Heart right ventricle (tissue), 16 donors: ENCODE results near the gene FBL. TPM values are rescaled to one million over a fixed set of nuclear protein-coding genes. Genes with fewer than 3 reads are reported as not detected.
"Not testable (repeated sequence)": the region's sequence is repeated elsewhere in the genome, so short reads cannot be mapped to it uniquely, and the experiment has no call there.

Experiments used
- ATAC-seq, 8 donors: fragments of 200-7000 bp; cut with Tn5 transposase; one replicate each; pipeline ENCODE4 v1.9.1; 2020; ENCODE audit warnings: mild to moderate bottlenecking in 8 of 8, moderate library complexity in 8 of 8, moderate number of reproducible peaks in 1 of 8
- DNase-seq, 2 donors: peaks; one replicate each; pipeline ENCODE4 v3.0.0-alpha.2; 2020
- H3K27ac ChIP-seq, 10 donors: fragments of 200-600 bp; sonication (generic) in 2 of 10; one replicate each; pipeline versions ENCODE4 v1.5.0 to v1.8.0; 2020 to 2022; ENCODE audit warnings: mild to moderate bottlenecking in 3 of 10
- H3K27me3 ChIP-seq, 7 donors: fragments of 200-600 bp; one replicate each; pipeline ENCODE4 v1.8.0; 2021 to 2022; ENCODE audit warnings: mild to moderate bottlenecking in 2 of 7
- H3K36me3 ChIP-seq, 9 donors: fragments of 200-600 bp; sonication (generic) in 1 of 9; one replicate each; pipeline versions ENCODE4 v1.5.0 to v1.8.0; 2020 to 2022; ENCODE audit warnings: mild to moderate bottlenecking in 2 of 9
- H3K4me1 ChIP-seq, 9 donors: fragments of 200-600 bp; sonication (generic) in 1 of 9; one replicate each; pipeline versions ENCODE4 v1.5.0 to v1.8.0; 2020 to 2022; ENCODE audit warnings: mild to moderate bottlenecking in 4 of 9
- H3K4me3 ChIP-seq, 10 donors: fragments of 200-600 bp; sonication (generic) in 2 of 10; one replicate each; pipeline versions ENCODE4 v1.5.0 to v1.8.0; 2020 to 2022; ENCODE audit warnings: mild to moderate bottlenecking in 7 of 10, moderate library complexity in 2 of 10
- H3K9me3 ChIP-seq, 11 donors: fragments of 200-600 bp in 10 of 11; sonication (generic) in 2 of 11; one replicate each; pipeline versions ENCODE4 v1.5.0 to v1.8.0; 2013 to 2022; ENCODE audit warnings: mild to moderate bottlenecking in 2 of 11, control low read depth in 1 of 11, moderate library complexity in 1 of 11
- CTCF ChIP-seq, 9 donors: fragments of 200-600 bp; sonication (generic) in 2 of 9; IDR thresholded peaks; one replicate each; pipeline versions ENCODE4 v1.5.0 to v1.8.0; 2021 to 2022; ENCODE audit warnings: antibody characterized with exemption in 9 of 9, mild to moderate bottlenecking in 5 of 9, moderate library complexity in 1 of 9
- WGBS, 2 donors: extraction: QIAGEN DNeasy Blood & Tissue Kit; methylation state at CpG; one replicate each; pipeline ENCODE4 v1.1.7; 2013; ENCODE audit warnings: inconsistent platforms in 1 of 2; 5-methylcytosine and 5-hydroxymethylcytosine counted together
- intact Hi-C, 10 donors: fragments of 100-400 bp; cut with DNase I; formaldehyde crosslinking; loops; one replicate each; pipeline versions ENCODE4 v1.11.1 to v1.14.2; 2022
- polyA plus RNA-seq, 2 donors: library from polyadenylated mRNA; stranded (reverse); fragments of 200-250 nt; gene quantifications; one replicate each; pipeline ENCODE4 v1.2.3, GENCODE V29; 2013
- total RNA-seq, 10 donors: library from RNA; stranded (reverse); fragmentation: NEBNext Ultra II Directional in 3 of 10; extraction: Animal tissue kit (Norgen Biotek cat#: 25700) in 3 of 10; gene quantifications; one replicate each; pipeline versions ENCODE4 v1.2.1 to v1.2.4, GENCODE V29; 2021 to 2023
- donor health status: Arrhythmogenic right ventricular cardiomyopathy.
- donor health status: ischemic (EF 13 %, LVEDD 7.1; RV severe dilation, severe dysfunction).
- donor health status: healthy with polysubstance abuse.
- donor health status: DM: no; HTN: yes; CAD: no.
- donor health status: DM: no; HTN: no; CAD: no.
- donor health status: ischemic (EF 25% LVEDD 6.9; RV normal size, moderate dysfunction).
- donor health status: ischemic (EF 25% LVEDD 5.7; RV mildly dilated, moderate dysfunction).
- donor health status: healthy.
- donor health status: DM: yes; HTN: yes; CAD: no.
- donor health status: Ischemic cardiomyopathy.
- donor health status: ischemic (EF 35%, LVEDD 5.7; RV mildly dilated, moderate dysfunction).
- donor health status: nonischemic (EF 11% LVEDD 7.7; RV severe dilation, severe dysfunction).
- donor health status: DM: yes; HTN: yes; CAD: no.
- donor health status: PGD.
- donor health status: ischemic (EF 29% LVEDD 5.4; RV normal size, mild dysfunction).
- donor health status: nonischemic (EF 23%, LVEDD 6.1; RV moderate dilation, normal function).

FBL gene
- total and polyA plus RNA-seq, 12 donors = 52.7 to 192 (median 73.9) TPM

- H3K27ac ChIP-seq = no peak overlapping the region
- WGBS, 2 donors = 91 to 93% methylated on average over 12 of the region's 12 CpGs
- ATAC-seq = no peak
These were observed 28.2 kb downstream of the FBL start for GRCh38 chr19:39817888-39818561.

GRCh38 chr19:39816287-39817048 is 29.7 kb downstream of the FBL start:
- intact Hi-C loops = no loop called here
- no peaks in the 10 kb centered on the region for H3K9me3 ChIP-seq
- H3K4me3 ChIP-seq = no peak overlapping the region
- peaks cover 0 to 13% (median 0%) of the 10 kb centered on the region in 9 donors for H3K36me3 ChIP-seq
- DNase-seq (peak in 1 of 2 donors; percentile 24), ATAC-seq (peak; percentile 79 to 94 (median 88))
- peaks cover 0 to 18% (median 7%) of the 10 kb centered on the region in 9 donors for H3K4me1 ChIP-seq
- peak overlapping the region in 8 of 10 donors; percentile 2 to 83 (median 72) for H3K27ac ChIP-seq
- 72 to 76% methylated on average over 5 of the region's 5 CpGs for WGBS, 2 donors
- no peak for TF ChIP-seq CTCF (IDR thresholded peaks at IDR 0.05)
- H3K27me3 ChIP-seq = no peaks in the 10 kb centered on the region

More at GRCh38 chr19:39817888-39818561, 28.2 kb downstream of the FBL start:
- intact Hi-C loops = no loop called here
- Histone ChIP-seq H3K36me3 (peaks cover 0 to 22% (median 0%) of the 10 kb centered on the region in 9 donors), H3K27me3 (no peaks in the 10 kb centered on the region), H3K4me1 (peaks cover 0 to 24% (median 7%) of the 10 kb centered on the region in 9 donors), H3K4me3 (no peak overlapping the region), H3K9me3 (no peaks in the 10 kb centered on the region)
- DNase-seq = no peak
- no peak for TF ChIP-seq CTCF (IDR thresholded peaks at IDR 0.05)

- intact Hi-C loops = no loop called here
These were observed 31.6 kb downstream of the FBL start for GRCh38 chr19:39814595-39814994.

GRCh38 chr19:39814111-39814510 is 32.1 kb downstream of the FBL start:
- not testable (repeated sequence) for DNase-seq

More at GRCh38 chr19:39814595-39814994, 31.6 kb downstream of the FBL start:
- Histone ChIP-seq H3K4me1 (peaks cover 0 to 18% (median 5%) of the 10 kb centered on the region in 9 donors), H3K27ac (peak overlapping the region in 1 of 10 donors; percentile 81), H3K4me3 (no peak overlapping the region), H3K9me3 (peaks cover 0 to under 1% (median 0%) of the 10 kb centered on the region in 11 donors), H3K27me3 (no peaks in the 10 kb centered on the region), H3K36me3 (peaks cover 0 to 13% (median 0%) of the 10 kb centered on the region in 9 donors)
- no peak for TF ChIP-seq CTCF (IDR thresholded peaks at IDR 0.05)
- 91 to 93% methylated on average over 3 of the region's 3 CpGs for WGBS, 2 donors
- ATAC-seq (no peak), DNase-seq (no peak)

More at GRCh38 chr19:39814111-39814510, 32.1 kb downstream of the FBL start:
- H3K27ac ChIP-seq, H3K27me3 ChIP-seq, intact Hi-C loops, H3K4me3 ChIP-seq, H3K9me3 ChIP-seq, ATAC-seq: not testable (repeated sequence)
- Histone ChIP-seq H3K4me1 (peaks cover 0 to 18% (median 5%) of the 10 kb centered on the region in 9 donors), H3K36me3 (peaks cover 0 to 13% (median 0%) of the 10 kb centered on the region in 9 donors)
- WGBS, 2 donors = 91 to 97% methylated on average over 6 of the region's 6 CpGs
